ENCODE results near the gene ZNF215.

DNA sequence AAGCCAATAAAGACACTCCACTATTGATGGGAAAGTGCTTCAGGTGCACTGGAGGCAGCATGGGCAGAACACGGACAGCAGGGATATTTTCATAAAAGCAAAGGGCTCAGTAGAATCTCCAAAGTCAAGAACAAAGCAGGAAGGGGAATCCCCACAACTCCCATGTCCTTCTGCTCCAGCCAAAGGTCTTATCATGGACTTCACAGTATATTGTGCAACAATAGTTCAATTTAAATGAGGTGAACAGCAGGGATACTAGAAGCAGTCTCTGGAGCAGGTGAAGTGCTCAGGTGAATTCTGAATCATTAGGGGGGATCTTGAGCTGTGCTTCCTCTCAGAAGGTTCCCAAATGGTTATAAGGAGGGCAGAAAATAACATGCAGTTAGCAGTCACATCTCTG lies 27.3 kb upstream of the ZNF215 start:
- TF ChIP-seq YY1 (IDR thresholded peaks at IDR 0.05; ENCODE audit: insufficient read depth, insufficient replicate concordance, low read depth, low read length) (no peak), ISX (CRISPR knock-in tag; conservative IDR thresholded peaks at IDR 0.05) (no peak), GABPA (IDR thresholded peaks at IDR 0.05; ENCODE audit: low read depth, low read length) (no peak), GABPA (CRISPR knock-in tag; IDR thresholded peaks at IDR 0.05; ENCODE audit: low read depth) (no peak), FOXP1 (IDR thresholded peaks at IDR 0.05) (no peak), FOXP1 (CRISPR knock-in tag; IDR thresholded peaks at IDR 0.05) (no peak), RFX1 (IDR thresholded peaks at IDR 0.05) (no peak), ZNF318 (CRISPR knock-in tag; IDR thresholded peaks at IDR 0.05) (no peak), EP300 (IDR thresholded peaks at IDR 0.05; ENCODE audit: low read depth in 2 of 2, low read length in 2 of 2) (no peak), EP300 (CRISPR knock-in tag; IDR thresholded peaks at IDR 0.05; ENCODE audit: borderline replicate concordance) (no peak), POLR2AphosphoS5 (IDR thresholded peaks at IDR 0.05; ENCODE audit: low read depth, low read length) (no peak)
- TF ChIP-seq, protein P1, sequence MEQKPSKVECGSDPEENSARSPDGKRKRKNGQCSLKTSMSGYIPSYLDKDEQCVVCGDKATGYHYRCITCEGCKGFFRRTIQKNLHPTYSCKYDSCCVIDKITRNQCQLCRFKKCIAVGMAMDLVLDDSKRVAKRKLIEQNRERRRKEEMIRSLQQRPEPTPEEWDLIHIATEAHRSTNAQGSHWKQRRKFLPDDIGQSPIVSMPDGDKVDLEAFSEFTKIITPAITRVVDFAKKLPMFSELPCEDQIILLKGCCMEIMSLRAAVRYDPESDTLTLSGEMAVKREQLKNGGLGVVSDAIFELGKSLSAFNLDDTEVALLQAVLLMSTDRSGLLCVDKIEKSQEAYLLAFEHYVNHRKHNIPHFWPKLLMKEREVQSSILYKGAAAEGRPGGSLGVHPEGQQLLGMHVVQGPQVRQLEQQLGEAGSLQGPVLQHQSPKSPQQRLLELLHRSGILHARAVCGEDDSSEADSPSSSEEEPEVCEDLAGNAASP (CRISPR knock-in tag; IDR thresholded peaks at IDR 0.05; ENCODE audit: borderline replicate concordance) = no peak
- TF ChIP-seq, protein P2, sequence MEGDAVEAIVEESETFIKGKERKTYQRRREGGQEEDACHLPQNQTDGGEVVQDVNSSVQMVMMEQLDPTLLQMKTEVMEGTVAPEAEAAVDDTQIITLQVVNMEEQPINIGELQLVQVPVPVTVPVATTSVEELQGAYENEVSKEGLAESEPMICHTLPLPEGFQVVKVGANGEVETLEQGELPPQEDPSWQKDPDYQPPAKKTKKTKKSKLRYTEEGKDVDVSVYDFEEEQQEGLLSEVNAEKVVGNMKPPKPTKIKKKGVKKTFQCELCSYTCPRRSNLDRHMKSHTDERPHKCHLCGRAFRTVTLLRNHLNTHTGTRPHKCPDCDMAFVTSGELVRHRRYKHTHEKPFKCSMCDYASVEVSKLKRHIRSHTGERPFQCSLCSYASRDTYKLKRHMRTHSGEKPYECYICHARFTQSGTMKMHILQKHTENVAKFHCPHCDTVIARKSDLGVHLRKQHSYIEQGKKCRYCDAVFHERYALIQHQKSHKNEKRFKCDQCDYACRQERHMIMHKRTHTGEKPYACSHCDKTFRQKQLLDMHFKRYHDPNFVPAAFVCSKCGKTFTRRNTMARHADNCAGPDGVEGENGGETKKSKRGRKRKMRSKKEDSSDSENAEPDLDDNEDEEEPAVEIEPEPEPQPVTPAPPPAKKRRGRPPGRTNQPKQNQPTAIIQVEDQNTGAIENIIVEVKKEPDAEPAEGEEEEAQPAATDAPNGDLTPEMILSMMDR (CRISPR knock-in tag; IDR thresholded peaks at IDR 0.05) = no peak
- TF ChIP-seq, protein P3, sequence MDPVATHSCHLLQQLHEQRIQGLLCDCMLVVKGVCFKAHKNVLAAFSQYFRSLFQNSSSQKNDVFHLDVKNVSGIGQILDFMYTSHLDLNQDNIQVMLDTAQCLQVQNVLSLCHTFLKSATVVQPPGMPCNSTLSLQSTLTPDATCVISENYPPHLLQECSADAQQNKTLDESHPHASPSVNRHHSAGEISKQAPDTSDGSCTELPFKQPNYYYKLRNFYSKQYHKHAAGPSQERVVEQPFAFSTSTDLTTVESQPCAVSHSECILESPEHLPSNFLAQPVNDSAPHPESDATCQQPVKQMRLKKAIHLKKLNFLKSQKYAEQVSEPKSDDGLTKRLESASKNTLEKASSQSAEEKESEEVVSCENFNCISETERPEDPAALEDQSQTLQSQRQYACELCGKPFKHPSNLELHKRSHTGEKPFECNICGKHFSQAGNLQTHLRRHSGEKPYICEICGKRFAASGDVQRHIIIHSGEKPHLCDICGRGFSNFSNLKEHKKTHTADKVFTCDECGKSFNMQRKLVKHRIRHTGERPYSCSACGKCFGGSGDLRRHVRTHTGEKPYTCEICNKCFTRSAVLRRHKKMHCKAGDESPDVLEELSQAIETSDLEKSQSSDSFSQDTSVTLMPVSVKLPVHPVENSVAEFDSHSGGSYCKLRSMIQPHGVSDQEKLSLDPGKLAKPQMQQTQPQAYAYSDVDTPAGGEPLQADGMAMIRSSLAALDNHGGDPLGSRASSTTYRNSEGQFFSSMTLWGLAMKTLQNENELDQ (CRISPR knock-in tag; IDR thresholded peaks at IDR 0.05; ENCODE audit: borderline replicate concordance) = no peak

Data from HepG2 (cell line).